Measurements from ENCODE around the gene ARHGAP15.

DNA sequence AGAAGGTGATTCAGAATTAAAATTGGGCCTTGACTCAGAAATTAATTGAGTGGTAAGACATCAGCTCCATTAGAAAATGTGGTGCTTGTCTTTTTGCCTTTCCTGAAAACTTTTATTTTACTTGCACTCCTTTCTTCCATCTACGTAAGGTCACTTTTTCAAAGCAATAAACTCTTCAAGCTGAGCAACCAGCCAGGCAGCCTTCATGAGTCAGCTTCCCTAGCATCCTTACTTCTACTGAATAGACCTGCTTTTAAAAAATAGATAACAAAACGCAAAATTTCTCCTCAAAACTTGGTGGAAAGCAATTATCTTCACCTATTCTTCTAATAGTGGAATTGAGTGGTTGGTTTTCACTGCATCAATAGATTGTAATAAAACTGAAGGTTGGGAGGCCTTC lies 504.2 kb downstream of the ARHGAP15 start:
- TF ChIP-seq REST (IDR thresholded peaks at IDR 0.05) (no peak), MAX (IDR thresholded peaks at IDR 0.05) (no peak), YY1 (IDR thresholded peaks at IDR 0.05) (no peak), RAD21 (IDR thresholded peaks at IDR 0.05) (no peak), TAF1 (conservative IDR thresholded peaks at IDR 0.05) (no peak), GABPA (IDR thresholded peaks at IDR 0.05 in 1 of 2, conservative IDR thresholded peaks at IDR 0.05 in 1 of 2) (no peak)
- TF ChIP-seq, protein P1, sequence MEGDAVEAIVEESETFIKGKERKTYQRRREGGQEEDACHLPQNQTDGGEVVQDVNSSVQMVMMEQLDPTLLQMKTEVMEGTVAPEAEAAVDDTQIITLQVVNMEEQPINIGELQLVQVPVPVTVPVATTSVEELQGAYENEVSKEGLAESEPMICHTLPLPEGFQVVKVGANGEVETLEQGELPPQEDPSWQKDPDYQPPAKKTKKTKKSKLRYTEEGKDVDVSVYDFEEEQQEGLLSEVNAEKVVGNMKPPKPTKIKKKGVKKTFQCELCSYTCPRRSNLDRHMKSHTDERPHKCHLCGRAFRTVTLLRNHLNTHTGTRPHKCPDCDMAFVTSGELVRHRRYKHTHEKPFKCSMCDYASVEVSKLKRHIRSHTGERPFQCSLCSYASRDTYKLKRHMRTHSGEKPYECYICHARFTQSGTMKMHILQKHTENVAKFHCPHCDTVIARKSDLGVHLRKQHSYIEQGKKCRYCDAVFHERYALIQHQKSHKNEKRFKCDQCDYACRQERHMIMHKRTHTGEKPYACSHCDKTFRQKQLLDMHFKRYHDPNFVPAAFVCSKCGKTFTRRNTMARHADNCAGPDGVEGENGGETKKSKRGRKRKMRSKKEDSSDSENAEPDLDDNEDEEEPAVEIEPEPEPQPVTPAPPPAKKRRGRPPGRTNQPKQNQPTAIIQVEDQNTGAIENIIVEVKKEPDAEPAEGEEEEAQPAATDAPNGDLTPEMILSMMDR (IDR thresholded peaks at IDR 0.05; ENCODE audit: low read depth, low read length, missing input control): no peak
- TF ChIP-seq, protein P2, sequence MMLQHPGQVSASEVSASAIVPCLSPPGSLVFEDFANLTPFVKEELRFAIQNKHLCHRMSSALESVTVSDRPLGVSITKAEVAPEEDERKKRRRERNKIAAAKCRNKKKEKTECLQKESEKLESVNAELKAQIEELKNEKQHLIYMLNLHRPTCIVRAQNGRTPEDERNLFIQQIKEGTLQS (IDR thresholded peaks at IDR 0.05): no peak
- TF ChIP-seq, protein P3, sequence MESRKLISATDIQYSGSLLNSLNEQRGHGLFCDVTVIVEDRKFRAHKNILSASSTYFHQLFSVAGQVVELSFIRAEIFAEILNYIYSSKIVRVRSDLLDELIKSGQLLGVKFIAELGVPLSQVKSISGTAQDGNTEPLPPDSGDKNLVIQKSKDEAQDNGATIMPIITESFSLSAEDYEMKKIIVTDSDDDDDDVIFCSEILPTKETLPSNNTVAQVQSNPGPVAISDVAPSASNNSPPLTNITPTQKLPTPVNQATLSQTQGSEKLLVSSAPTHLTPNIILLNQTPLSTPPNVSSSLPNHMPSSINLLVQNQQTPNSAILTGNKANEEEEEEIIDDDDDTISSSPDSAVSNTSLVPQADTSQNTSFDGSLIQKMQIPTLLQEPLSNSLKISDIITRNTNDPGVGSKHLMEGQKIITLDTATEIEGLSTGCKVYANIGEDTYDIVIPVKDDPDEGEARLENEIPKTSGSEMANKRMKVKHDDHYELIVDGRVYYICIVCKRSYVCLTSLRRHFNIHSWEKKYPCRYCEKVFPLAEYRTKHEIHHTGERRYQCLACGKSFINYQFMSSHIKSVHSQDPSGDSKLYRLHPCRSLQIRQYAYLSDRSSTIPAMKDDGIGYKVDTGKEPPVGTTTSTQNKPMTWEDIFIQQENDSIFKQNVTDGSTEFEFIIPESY (IDR thresholded peaks at IDR 0.05): no peak

Measured in liver (tissue), 3 donors.